Testis (tissue), 3 donors: ENCODE data around the gene ZBTB46. TPM values are rescaled to one million over a fixed set of nuclear protein-coding genes. Genes with fewer than 3 reads are reported as not detected.

Experiments used
- DNase-seq: peaks from one replicate; pipeline ENCODE4 v3.0.0-alpha.2; 2019
- H3K27ac ChIP-seq, 2 donors: fragments of 200-600 bp; sonication (generic); one replicate each; pipeline ENCODE4 v1.5.1; 2019
- H3K27me3 ChIP-seq: fragments of 200-600 bp; sonication (generic); one replicate; pipeline ENCODE4 v1.5.1; 2019
- H3K36me3 ChIP-seq: fragments of 200-600 bp; sonication (generic); one replicate; pipeline ENCODE4 v1.5.1; 2017; ENCODE audit warnings: low read depth; ENCODE audit errors: missing control alignments
- H3K4me1 ChIP-seq: fragments of 200-600 bp; sonication (generic); one replicate; pipeline ENCODE4 v1.5.1; 2019
- H3K4me3 ChIP-seq, 2 donors: fragments of 200-600 bp; sonication (generic); one replicate each; pipeline ENCODE4 v1.5.1; 2017 to 2019
- H3K9me3 ChIP-seq: fragments of 200-600 bp; sonication (generic); one replicate; pipeline ENCODE4 v1.5.1; 2017
- POLR2A ChIP-seq: fragments of 450-650 bp; IDR thresholded peaks from one replicate; pipeline ENCODE4 v1.6.1; 2017; ENCODE audit warnings: antibody characterized with exemption, mild to moderate bottlenecking, moderate library complexity
- WGBS, 2 donors: methylation state at CpG; one replicate each; pipeline ENCODE4 v1.1.5; 2018; 5-methylcytosine and 5-hydroxymethylcytosine counted together
- intact Hi-C: fragments of 100-400 bp; cut with DNase I; formaldehyde crosslinking; loops from one replicate; pipeline ENCODE4 v1.15.1; 2023; ENCODE audit warnings: low total_unique reads
- polyA plus RNA-seq: library from polyadenylated mRNA; stranded (reverse); fragments of 350-450 nt; fragmentation: Illumina TruSeq; extraction: RNeasy Lipid Tissue Mini Kit (QIAGEN cat#74804); gene quantifications from one replicate; pipeline ENCODE4 v1.2.3, GENCODE V29; 2014; ENCODE audit warnings: low read depth, low replicate concordance; ENCODE audit not compliant: insufficient read depth
- total RNA-seq, 2 donors: library from RNA; depleted of rRNA; stranded (reverse); fragments of >200 nt; gene quantifications; one replicate each; pipeline ENCODE4 v1.2.3, GENCODE V29; 2016
- TF ChIP-seq, protein P1 (sequence below), 3 experiments: fragments of 450-650 bp in 2 of 3; fragments of 200-600 bp in 1 of 3; sonication (generic) in 1 of 3; IDR thresholded peaks; one replicate each; pipeline ENCODE4 v1.5.1; 2016 to 2019; ENCODE audit warnings: antibody characterized with exemption in 3 of 3, mild to moderate bottlenecking in 2 of 3, moderate library complexity in 1 of 3

The ZBTB46 gene
- total and polyA plus RNA-seq, 3 donors from 2014 or later = 5.2 to 15.4 (median 12.5) TPM

DNA sequence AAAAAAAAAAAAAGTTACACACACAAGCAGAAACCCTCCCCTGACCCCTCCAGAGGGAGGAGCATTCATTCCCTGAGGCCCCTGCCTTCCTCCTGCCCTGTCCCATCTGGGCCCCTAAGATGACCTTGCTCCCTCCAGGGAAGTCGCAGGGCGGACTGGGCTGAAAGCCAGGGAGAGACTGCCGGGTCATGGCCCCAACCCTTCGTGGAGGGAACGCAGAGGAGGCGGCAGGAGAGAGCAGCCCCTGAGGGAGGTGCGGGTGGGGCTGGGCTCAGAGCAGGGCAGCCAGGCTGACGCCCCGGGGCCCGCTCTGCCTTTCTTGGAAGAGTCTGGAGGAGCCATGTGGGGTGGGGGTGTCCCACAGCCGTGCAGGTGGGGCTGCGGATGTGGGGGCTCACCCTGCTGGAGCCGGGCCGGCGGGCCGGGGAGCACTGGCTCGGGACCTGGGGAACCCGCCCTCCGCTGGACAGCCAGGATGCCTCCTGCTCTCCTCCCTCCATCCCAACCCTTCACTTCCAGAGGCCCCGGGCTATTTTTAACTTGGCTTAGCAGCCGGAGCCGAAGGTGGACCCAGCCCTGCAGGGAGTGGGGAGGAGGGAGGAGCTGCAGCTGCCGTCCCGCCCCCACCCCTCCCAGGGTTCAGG lies 15.2 kb upstream of the ZBTB46 start:
- Histone ChIP-seq H3K4me1 (peaks cover 29% of the 10 kb centered on the region), H3K27me3 (no peaks in the 10 kb centered on the region), H3K27ac (peak overlapping the region; percentile 68 to 69), H3K9me3 (no peaks in the 10 kb centered on the region), H3K4me3 (no peak overlapping the region), H3K36me3 (no peaks in the 10 kb centered on the region)
- DNase-seq = peak; percentile 75
- no peak for TF ChIP-seq POLR2A
- TF ChIP-seq, protein P1, sequence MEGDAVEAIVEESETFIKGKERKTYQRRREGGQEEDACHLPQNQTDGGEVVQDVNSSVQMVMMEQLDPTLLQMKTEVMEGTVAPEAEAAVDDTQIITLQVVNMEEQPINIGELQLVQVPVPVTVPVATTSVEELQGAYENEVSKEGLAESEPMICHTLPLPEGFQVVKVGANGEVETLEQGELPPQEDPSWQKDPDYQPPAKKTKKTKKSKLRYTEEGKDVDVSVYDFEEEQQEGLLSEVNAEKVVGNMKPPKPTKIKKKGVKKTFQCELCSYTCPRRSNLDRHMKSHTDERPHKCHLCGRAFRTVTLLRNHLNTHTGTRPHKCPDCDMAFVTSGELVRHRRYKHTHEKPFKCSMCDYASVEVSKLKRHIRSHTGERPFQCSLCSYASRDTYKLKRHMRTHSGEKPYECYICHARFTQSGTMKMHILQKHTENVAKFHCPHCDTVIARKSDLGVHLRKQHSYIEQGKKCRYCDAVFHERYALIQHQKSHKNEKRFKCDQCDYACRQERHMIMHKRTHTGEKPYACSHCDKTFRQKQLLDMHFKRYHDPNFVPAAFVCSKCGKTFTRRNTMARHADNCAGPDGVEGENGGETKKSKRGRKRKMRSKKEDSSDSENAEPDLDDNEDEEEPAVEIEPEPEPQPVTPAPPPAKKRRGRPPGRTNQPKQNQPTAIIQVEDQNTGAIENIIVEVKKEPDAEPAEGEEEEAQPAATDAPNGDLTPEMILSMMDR (IDR thresholded peaks at IDR 0.05) = no peak
- intact Hi-C loops = no loop called here
- WGBS, 2 donors = 21 to 27% methylated on average over 13 to 24 of the region's 24 CpGs

DNA sequence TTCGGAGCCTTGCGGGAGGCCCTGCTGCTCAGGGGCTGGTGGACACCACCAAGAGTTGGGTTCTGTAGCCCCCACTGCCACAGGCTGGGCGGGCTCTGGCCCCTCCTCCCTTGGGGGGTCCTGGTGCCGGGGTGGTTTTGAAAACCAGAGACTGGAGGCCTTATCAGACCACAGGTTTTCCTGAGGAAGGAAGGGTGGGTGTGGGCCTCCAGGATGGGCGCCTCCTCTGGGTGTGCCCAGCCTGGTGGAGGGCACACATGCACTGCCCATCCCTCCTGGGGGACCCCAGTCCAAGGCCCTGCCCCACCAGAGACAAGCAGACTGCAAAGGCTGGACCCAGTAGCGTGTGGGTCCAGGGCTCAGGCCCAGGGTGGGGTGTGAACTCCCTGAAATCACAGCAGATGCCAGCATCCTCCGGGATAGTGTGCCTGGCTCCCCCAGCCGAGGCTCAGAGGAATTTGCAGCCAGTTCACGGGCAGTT lies 13.5 kb upstream of the ZBTB46 start:
- H3K4me1 ChIP-seq = peaks cover 29% of the 10 kb centered on the region
- intact Hi-C loops = no loop called here
- TF ChIP-seq POLR2A = no peak
- no peaks in the 10 kb centered on the region for H3K9me3 ChIP-seq
- no peak overlapping the region for H3K4me3 ChIP-seq
- DNase-seq = no peak
- no peaks in the 10 kb centered on the region for H3K27me3 ChIP-seq
- H3K27ac ChIP-seq = no peak overlapping the region
- 61 to 76% methylated on average over 7 to 8 of the region's 9 CpGs for WGBS, 2 donors
- H3K36me3 ChIP-seq = no peaks in the 10 kb centered on the region

DNA sequence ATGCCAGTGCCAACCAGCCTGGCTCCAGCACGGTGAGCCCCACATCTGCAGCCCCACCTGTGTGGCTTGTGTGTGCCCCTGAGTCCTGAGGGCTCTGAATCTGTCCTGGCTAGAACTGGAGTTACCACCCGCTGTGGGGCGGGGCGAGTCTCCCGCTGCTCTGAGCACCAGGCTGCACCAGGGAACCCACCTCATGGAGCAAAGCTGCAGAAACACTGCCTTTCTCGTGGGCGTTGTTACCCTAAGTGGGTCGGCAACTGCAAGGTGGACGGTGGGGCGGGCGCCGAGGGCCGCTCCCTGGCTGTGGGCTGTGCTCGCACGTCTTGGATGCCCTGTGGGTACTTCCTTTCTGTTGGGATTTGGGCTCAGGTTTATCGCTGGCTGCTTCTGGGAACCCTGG lies 12.7 kb upstream of the ZBTB46 start:
- Histone ChIP-seq H3K4me3 (no peak overlapping the region), H3K36me3 (no peaks in the 10 kb centered on the region), H3K4me1 (peaks cover 29% of the 10 kb centered on the region), H3K27ac (no peak overlapping the region), H3K27me3 (no peaks in the 10 kb centered on the region), H3K9me3 (no peaks in the 10 kb centered on the region)
- intact Hi-C loops = no loop called here
- no peak for DNase-seq
- WGBS, 2 donors = 86 to 93% methylated on average over 4 to 16 of the region's 16 CpGs
- no peak for TF ChIP-seq POLR2A
- TF ChIP-seq, protein P1 (IDR thresholded peaks at IDR 0.05) = no peak

DNA sequence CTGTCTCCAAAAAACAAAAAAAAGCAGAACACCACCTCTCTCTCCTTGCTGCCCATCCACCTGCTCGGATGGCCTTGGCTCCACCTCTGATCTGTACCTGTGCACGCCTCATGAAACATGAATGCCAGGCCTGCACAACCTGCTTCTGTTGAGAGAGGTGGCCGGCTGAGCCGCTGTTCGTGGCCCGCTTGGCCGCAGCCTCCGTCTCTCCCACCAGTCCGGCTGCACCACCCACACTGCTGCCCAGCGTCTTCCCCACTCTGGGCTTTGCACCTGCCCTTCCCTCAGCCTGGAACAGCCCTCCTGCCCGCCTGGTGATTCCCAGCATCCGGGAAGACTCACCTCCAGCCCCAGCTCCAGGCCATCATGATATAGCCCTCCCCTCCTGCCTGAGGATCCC lies 12.2 kb upstream of the ZBTB46 start:
- H3K27ac ChIP-seq = no peak overlapping the region
- 88 to 93% methylated on average over 6 to 12 of the region's 12 CpGs for WGBS, 2 donors
- peaks cover 26% of the 10 kb centered on the region for H3K4me1 ChIP-seq
- no peak overlapping the region for H3K4me3 ChIP-seq
- no peaks in the 10 kb centered on the region for H3K36me3 ChIP-seq
- DNase-seq = no peak
- intact Hi-C loops = no loop called here
- TF ChIP-seq, protein P1 (IDR thresholded peaks at IDR 0.05) = no peak
- no peak for TF ChIP-seq POLR2A
- no peaks in the 10 kb centered on the region for H3K27me3 ChIP-seq
- H3K9me3 ChIP-seq = no peaks in the 10 kb centered on the region

DNA sequence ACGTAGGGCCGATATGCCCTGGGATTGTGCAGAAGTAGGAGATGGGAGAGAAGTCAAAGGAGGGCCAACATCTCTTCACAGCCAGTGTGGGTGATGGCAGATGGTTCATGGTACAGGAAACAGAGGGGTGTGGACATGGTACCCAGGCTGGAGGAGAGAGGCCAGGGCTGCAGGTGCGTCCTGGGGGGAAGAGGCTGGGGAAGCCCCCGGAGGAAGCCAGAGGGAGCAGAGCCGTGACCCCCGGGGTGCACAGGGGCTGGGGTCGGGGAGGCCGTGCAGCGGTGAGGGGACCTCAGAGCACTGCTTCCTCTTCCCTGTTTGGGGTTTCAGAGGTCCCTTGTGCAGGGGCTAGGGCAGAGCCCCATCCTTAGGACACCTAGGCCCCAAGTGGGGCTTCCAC lies 11.2 kb upstream of the ZBTB46 start:
- no peaks in the 10 kb centered on the region for H3K27me3 ChIP-seq
- no peaks in the 10 kb centered on the region for H3K9me3 ChIP-seq
- H3K36me3 ChIP-seq = no peaks in the 10 kb centered on the region
- no peak for DNase-seq
- peaks cover 16% of the 10 kb centered on the region for H3K4me1 ChIP-seq
- H3K27ac ChIP-seq = no peak overlapping the region
- 79 to 96% methylated on average over 7 to 9 of the region's 9 CpGs for WGBS, 2 donors
- no peak overlapping the region for H3K4me3 ChIP-seq
- intact Hi-C loops = no loop called here
- TF ChIP-seq POLR2A = no peak
- TF ChIP-seq, protein P1 (IDR thresholded peaks at IDR 0.05) = no peak
